SK-N-MC (cell line): ENCODE measurements around the gene PRRT4.

Experiments used
- EZH2 ChIP-seq: fragments of 200-600 bp; sonication (generic); IDR thresholded peaks from one replicate; pipeline ENCODE4 v1.6.1; 2017; ENCODE audit warnings: antibody characterized with exemption
- POLR2AphosphoS5 ChIP-seq: IDR thresholded peaks from 2 replicates; pipeline ENCODE4 v1.6.1; 2012; ENCODE audit warnings: mild to moderate bottlenecking, low read depth, low read length, borderline replicate concordance

DNA sequence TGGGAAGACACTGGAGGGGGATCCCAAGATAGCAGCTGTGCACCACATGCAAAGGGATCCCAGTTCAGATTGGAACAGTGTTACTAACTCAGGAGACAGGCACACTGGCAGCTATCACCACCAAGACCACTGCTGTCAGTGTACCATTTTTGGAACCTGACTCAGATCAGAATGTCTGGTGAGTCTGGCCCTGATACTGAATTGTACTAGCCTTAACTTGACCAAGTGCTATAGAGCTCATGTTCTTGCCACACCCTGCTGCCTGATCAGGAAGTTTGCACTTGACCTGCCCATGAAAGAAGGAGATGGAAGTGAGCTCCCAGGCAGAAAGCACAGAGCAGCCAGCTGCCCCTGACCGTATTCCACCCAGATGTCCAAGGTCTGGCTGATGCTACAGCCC is 4.8 kb upstream of the PRRT4 start:
- no peak for TF ChIP-seq POLR2AphosphoS5
- TF ChIP-seq EZH2, result no peak
